22Rv1 (cell line): Measurements from ENCODE around the gene NBAS.
"Not testable (repeated sequence)": the region's sequence is repeated elsewhere in the genome, so short reads cannot be mapped to it uniquely, and the experiment has no call there.

Experiments
- H3K27ac ChIP-seq: fragments of 450-650 bp; 2 replicates; pipeline ENCODE4 v1.5.1; 2017
- ZFX ChIP-seq: fragments of 450-650 bp; IDR thresholded peaks from 2 replicates; pipeline ENCODE4 v1.6.1; 2017; ENCODE audit warnings: antibody characterized with exemption, borderline replicate concordance
- TF ChIP-seq, protein P1 (sequence below): fragments of 450-650 bp; IDR thresholded peaks from 2 replicates; pipeline ENCODE4 v1.5.1; 2017; ENCODE audit warnings: mild to moderate bottlenecking

Gene NBAS

GRCh38 chr2:15348636-15349035 lies 212.5 kb downstream of the NBAS start:
- H3K27ac ChIP-seq = no peak overlapping the region
- TF ChIP-seq ZFX = no peak
- TF ChIP-seq, protein P1, sequence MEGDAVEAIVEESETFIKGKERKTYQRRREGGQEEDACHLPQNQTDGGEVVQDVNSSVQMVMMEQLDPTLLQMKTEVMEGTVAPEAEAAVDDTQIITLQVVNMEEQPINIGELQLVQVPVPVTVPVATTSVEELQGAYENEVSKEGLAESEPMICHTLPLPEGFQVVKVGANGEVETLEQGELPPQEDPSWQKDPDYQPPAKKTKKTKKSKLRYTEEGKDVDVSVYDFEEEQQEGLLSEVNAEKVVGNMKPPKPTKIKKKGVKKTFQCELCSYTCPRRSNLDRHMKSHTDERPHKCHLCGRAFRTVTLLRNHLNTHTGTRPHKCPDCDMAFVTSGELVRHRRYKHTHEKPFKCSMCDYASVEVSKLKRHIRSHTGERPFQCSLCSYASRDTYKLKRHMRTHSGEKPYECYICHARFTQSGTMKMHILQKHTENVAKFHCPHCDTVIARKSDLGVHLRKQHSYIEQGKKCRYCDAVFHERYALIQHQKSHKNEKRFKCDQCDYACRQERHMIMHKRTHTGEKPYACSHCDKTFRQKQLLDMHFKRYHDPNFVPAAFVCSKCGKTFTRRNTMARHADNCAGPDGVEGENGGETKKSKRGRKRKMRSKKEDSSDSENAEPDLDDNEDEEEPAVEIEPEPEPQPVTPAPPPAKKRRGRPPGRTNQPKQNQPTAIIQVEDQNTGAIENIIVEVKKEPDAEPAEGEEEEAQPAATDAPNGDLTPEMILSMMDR = no peak

GRCh38 chr2:15348045-15348444 lies 213.1 kb downstream of the NBAS start:
- H3K27ac ChIP-seq = no peak overlapping the region

DNA sequence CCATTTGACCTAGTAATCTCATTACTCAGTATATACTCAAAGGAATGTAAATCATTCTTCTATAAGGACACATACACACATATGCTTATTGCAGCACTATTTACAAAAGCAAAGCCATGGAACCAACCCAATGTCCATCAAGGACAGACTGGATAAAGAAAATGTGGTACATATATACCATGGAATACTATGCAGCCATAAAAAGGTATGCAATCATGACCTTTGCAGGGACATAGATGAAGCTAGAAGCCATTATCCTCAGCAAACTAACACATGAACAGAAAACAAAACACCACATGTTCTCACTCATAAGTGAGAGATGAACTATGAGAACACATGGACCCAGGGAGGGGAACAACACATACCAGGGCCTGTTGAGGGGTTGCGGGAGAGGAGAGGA lies 214.5 kb downstream of the NBAS start:
- no peak for TF ChIP-seq ZFX
- TF ChIP-seq, protein P1 = no peak
- H3K27ac ChIP-seq = no peak overlapping the region

More at GRCh38 chr2:15348045-15348444, 213.1 kb downstream of the NBAS start:
- TF ChIP-seq ZFX = no peak
- TF ChIP-seq, protein P1 = no peak

DNA sequence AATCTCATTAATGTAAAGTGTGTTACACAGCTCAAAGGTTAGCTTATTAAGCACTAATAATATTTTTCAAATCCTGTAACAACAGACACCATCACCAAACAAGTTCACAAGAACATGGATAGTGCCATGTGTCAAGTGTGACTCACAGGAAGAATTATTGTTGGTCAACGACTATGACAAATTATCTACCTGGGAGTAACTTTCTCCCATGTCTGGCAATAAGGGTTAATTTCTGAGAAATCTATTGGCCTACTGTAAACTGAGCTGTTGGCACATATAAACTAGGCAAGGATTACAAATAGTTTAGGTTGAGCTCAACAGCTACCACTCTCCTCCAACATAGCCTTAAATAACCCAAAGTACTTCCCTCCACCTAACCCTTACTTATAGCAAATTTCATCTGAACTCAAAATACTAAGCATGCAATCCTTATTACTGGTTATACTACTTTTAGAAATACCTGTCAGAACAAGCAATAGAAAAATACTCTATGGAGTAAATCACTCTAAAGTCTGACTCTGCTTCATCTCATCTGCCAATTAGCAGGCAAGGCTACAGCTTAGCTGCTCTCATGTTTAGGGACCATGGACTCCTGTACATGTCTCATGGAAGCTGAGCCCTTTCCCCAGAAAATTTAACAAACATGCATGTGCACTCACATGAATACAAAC lies 223.0 kb downstream of the NBAS start:
- no peak for TF ChIP-seq ZFX
- TF ChIP-seq, protein P1 = no peak
- no peak overlapping the region for H3K27ac ChIP-seq

DNA sequence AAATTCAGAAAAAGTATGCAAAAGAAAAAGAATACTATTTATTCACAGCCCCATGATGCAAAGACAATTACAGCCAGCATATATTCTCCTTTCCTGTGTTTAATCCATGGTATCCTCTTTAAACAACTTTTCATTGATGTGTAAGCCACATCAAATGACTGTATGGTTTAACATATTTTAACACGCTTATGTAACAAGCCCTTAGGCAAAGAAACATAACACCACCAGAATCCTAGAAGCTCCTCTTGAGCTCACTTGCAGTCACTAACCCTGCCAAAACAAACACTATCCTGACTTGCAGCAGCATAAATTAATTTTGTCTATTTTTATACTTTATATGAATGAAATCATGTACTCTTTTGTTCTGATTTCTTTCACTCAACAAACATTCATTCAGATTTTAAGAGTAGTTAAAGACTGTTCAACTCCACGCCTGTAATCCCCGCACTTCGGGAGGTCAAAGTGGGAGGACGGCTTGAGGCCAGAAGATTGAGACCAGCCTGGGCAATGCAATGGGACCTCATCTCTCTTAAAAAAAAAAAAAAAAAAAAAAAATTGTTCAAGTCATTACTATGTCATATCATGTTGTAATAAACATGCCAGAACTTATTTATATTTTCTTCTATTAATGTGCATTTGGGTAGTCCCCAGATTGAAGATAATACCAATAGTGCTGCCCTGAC lies 226.3 kb downstream of the NBAS start:
- TF ChIP-seq, protein P1 = no peak
- TF ChIP-seq ZFX = no peak
- H3K27ac ChIP-seq = peak overlapping the region; percentile 7; the same call in 1 of the 2 replicates

- no peak overlapping the region for H3K27ac ChIP-seq
- no peak for TF ChIP-seq ZFX
Measured at GRCh38 chr2:15331787-15332186, 229.3 kb downstream of the NBAS start.

GRCh38 chr2:15325296-15325695 lies 235.8 kb downstream of the NBAS start:
- H3K27ac ChIP-seq = no peak overlapping the region
- TF ChIP-seq, protein P1 = no peak
- no peak for TF ChIP-seq ZFX

- H3K27ac ChIP-seq = no peak overlapping the region
- TF ChIP-seq, protein P1 = no peak
- no peak for TF ChIP-seq ZFX
Measured at GRCh38 chr2:15323227-15323626, 237.9 kb downstream of the NBAS start.

GRCh38 chr2:15321481-15321880 lies 239.7 kb downstream of the NBAS start:
- not testable (repeated sequence) for H3K27ac ChIP-seq
